Fibroblast of lung (primary cell): ENCODE data around the gene IGF1R.

Experiments
- EZH2 ChIP-seq: IDR thresholded peaks from 2 replicates; pipeline ENCODE4 v1.5.1; 2012; ENCODE audit warnings: low read length, control low read depth, mild to moderate bottlenecking; ENCODE audit errors: missing control alignments
- TF ChIP-seq, protein P1 (sequence below), 2 donors: IDR thresholded peaks in 1 of 2; conservative IDR thresholded peaks in 1 of 2; 1 replicate in 1 of 2; 2 replicates in 1 of 2; pipeline ENCODE4 v1.5.1; 2011 to 2012; ENCODE audit warnings: low read length in 2 of 2, control low read depth in 1 of 2, inconsistent platforms in 1 of 2, low read depth in 1 of 2, mild to moderate bottlenecking in 1 of 2

DNA sequence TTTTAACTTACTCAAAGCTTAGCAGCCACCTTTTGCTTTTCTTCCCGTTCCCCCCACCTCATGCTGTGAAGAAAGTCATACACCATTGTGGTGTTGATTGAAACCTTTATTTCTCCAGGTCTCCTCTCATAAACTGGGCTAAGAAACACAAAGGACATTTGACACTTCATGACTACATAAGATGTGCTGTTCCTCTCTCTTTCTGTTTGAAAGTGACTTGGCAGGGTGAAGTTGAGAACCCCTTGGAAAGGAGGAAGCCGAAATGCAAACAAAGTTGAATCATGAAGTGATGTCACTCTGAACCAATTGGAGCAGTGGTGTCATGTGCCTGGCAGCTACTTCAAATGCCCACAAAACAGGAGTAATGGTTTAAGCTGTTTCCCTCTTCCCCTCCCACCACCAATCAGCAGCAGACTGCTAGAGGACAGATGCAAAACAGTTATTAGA, 174.7 kb downstream of the IGF1R start:
- TF ChIP-seq, protein P1, sequence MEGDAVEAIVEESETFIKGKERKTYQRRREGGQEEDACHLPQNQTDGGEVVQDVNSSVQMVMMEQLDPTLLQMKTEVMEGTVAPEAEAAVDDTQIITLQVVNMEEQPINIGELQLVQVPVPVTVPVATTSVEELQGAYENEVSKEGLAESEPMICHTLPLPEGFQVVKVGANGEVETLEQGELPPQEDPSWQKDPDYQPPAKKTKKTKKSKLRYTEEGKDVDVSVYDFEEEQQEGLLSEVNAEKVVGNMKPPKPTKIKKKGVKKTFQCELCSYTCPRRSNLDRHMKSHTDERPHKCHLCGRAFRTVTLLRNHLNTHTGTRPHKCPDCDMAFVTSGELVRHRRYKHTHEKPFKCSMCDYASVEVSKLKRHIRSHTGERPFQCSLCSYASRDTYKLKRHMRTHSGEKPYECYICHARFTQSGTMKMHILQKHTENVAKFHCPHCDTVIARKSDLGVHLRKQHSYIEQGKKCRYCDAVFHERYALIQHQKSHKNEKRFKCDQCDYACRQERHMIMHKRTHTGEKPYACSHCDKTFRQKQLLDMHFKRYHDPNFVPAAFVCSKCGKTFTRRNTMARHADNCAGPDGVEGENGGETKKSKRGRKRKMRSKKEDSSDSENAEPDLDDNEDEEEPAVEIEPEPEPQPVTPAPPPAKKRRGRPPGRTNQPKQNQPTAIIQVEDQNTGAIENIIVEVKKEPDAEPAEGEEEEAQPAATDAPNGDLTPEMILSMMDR (conservative IDR thresholded peaks at IDR 0.05 in 1 of 2, IDR thresholded peaks at IDR 0.05 in 1 of 2; ENCODE audit: low read depth in 1 of 2, low read length in 2 of 2) = no peak
- no peak for TF ChIP-seq EZH2
